Panc1 (cell line): ENCODE results near the gene ST6GALNAC6.

ENCODE experiments used
- POLR2AphosphoS5 ChIP-seq: IDR thresholded peaks from 2 replicates; pipeline ENCODE4 v1.6.1; 2012; ENCODE audit warnings: mild to moderate bottlenecking, low read depth, low read length, moderate library complexity
- SIN3A ChIP-seq: IDR thresholded peaks from 2 replicates; pipeline ENCODE4 v1.6.1; 2012; ENCODE audit warnings: low read depth, mild to moderate bottlenecking, low read length, moderate library complexity, borderline replicate concordance; ENCODE audit not compliant: insufficient read depth
- TF ChIP-seq, protein P1 (sequence below): fragments of 450-650 bp; IDR thresholded peaks from 2 replicates; pipeline ENCODE4 v1.5.1; 2017; ENCODE audit warnings: mild to moderate bottlenecking
- TF ChIP-seq, protein P2 (sequence below), 2 experiments: IDR thresholded peaks; 2 replicates each; pipeline ENCODE4 v1.6.1; 2011 to 2012; ENCODE audit warnings: low read depth in 2 of 2, control low read depth in 1 of 2, low read length in 1 of 2, mild to moderate bottlenecking in 1 of 2, moderate library complexity in 1 of 2; ENCODE audit not compliant: insufficient read depth in 1 of 2

DNA sequence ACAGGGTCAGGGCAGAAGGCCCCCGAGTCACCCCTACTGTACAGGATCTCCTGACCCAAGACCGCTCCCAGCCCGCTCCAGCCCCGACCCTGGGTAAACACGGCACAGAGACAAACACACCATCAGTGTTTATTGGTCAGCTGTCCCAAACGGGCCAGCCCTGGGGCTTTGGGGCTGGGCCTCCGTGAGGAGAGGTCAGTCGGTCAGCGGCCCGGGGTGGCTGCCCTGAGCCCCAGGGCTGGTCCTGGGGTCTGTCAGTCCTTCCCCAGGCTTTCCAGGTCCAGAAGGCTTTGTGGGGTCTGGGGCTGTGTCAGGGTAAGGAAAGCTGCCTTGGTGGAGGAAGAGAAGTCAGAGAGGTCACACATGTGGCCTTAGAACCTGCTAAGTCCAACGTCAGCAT lies 35.6 kb upstream of the ST6GALNAC6 start:
- TF ChIP-seq, protein P1, sequence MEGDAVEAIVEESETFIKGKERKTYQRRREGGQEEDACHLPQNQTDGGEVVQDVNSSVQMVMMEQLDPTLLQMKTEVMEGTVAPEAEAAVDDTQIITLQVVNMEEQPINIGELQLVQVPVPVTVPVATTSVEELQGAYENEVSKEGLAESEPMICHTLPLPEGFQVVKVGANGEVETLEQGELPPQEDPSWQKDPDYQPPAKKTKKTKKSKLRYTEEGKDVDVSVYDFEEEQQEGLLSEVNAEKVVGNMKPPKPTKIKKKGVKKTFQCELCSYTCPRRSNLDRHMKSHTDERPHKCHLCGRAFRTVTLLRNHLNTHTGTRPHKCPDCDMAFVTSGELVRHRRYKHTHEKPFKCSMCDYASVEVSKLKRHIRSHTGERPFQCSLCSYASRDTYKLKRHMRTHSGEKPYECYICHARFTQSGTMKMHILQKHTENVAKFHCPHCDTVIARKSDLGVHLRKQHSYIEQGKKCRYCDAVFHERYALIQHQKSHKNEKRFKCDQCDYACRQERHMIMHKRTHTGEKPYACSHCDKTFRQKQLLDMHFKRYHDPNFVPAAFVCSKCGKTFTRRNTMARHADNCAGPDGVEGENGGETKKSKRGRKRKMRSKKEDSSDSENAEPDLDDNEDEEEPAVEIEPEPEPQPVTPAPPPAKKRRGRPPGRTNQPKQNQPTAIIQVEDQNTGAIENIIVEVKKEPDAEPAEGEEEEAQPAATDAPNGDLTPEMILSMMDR, result no peak
- TF ChIP-seq, protein P2, sequence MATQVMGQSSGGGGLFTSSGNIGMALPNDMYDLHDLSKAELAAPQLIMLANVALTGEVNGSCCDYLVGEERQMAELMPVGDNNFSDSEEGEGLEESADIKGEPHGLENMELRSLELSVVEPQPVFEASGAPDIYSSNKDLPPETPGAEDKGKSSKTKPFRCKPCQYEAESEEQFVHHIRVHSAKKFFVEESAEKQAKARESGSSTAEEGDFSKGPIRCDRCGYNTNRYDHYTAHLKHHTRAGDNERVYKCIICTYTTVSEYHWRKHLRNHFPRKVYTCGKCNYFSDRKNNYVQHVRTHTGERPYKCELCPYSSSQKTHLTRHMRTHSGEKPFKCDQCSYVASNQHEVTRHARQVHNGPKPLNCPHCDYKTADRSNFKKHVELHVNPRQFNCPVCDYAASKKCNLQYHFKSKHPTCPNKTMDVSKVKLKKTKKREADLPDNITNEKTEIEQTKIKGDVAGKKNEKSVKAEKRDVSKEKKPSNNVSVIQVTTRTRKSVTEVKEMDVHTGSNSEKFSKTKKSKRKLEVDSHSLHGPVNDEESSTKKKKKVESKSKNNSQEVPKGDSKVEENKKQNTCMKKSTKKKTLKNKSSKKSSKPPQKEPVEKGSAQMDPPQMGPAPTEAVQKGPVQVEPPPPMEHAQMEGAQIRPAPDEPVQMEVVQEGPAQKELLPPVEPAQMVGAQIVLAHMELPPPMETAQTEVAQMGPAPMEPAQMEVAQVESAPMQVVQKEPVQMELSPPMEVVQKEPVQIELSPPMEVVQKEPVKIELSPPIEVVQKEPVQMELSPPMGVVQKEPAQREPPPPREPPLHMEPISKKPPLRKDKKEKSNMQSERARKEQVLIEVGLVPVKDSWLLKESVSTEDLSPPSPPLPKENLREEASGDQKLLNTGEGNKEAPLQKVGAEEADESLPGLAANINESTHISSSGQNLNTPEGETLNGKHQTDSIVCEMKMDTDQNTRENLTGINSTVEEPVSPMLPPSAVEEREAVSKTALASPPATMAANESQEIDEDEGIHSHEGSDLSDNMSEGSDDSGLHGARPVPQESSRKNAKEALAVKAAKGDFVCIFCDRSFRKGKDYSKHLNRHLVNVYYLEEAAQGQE (IDR thresholded peaks at IDR 0.05; ENCODE audit: insufficient read depth in 1 of 2, low read depth in 2 of 2, low read length in 1 of 2), result no peak
- TF ChIP-seq POLR2AphosphoS5 (no peak), SIN3A (no peak)
